NCI-H446 treated with DMSO at 0.1 percent for 48 hours (cell line): ENCODE data around the gene MARCO.
"Not testable (repeated sequence)": the region's sequence is repeated elsewhere in the genome, so short reads cannot be mapped to it uniquely, and the experiment has no call there.

Experiments
- DNase-seq: peaks from one replicate; lab custom pipeline; 2025; lab: John Stamatoyannopoulos, UW

MARCO gene

GRCh38 chr2:118975133-118975532 is 33.1 kb downstream of the MARCO start:
- no peak for DNase-seq

- DNase-seq, result no peak
Measured at GRCh38 chr2:118978064-118978463, 36.1 kb downstream of the MARCO start.

GRCh38 chr2:118979152-118979861 is 37.3 kb downstream of the MARCO start:
- no peak for DNase-seq

- DNase-seq, result no peak
Measured at GRCh38 chr2:118980022-118980421, 38.0 kb downstream of the MARCO start.

GRCh38 chr2:118980573-118980972 is 38.6 kb downstream of the MARCO start:
- no peak for DNase-seq

GRCh38 chr2:118981632-118982031 is 39.6 kb downstream of the MARCO start:
- no peak for DNase-seq

- DNase-seq, result no peak
Measured at GRCh38 chr2:118982039-118982438, 40.0 kb downstream of the MARCO start.

- no peak for DNase-seq
Measured at GRCh38 chr2:118983133-118983532, 41.1 kb downstream of the MARCO start.

GRCh38 chr2:118983915-118984314 is 41.9 kb downstream of the MARCO start:
- no peak for DNase-seq

- DNase-seq, result no peak
Measured at GRCh38 chr2:118986738-118987137, 44.7 kb downstream of the MARCO start.

- no peak for DNase-seq
Measured at GRCh38 chr2:118987886-118988285, 45.9 kb downstream of the MARCO start.

GRCh38 chr2:118988706-118989105 is 46.7 kb downstream of the MARCO start:
- DNase-seq, result no peak

GRCh38 chr2:118989481-118989880 is 47.5 kb downstream of the MARCO start:
- DNase-seq, result no peak

GRCh38 chr2:118990757-118991545 is 49.0 kb downstream of the MARCO start:
- no peak for DNase-seq

GRCh38 chr2:118991554-118991953 is 49.6 kb downstream of the MARCO start:
- DNase-seq, result no peak

- DNase-seq, result no peak
Measured at GRCh38 chr2:118992740-118993391, 50.9 kb downstream of the MARCO start.

GRCh38 chr2:118993392-118993752 is 51.4 kb downstream of the MARCO start:
- DNase-seq, result no peak

- DNase-seq, result no peak
Measured at GRCh38 chr2:118994172-118994700, 52.2 kb downstream of the MARCO start.

- DNase-seq, result no peak
Measured at GRCh38 chr2:118994778-118995177, 52.8 kb downstream of the MARCO start.

GRCh38 chr2:119003856-119004255 is 61.9 kb downstream of the MARCO start:
- not testable (repeated sequence) for DNase-seq

- DNase-seq, result no peak
Measured at GRCh38 chr2:119004602-119005001, 62.6 kb downstream of the MARCO start.

GRCh38 chr2:119005051-119005450 is 63.1 kb downstream of the MARCO start:
- no peak for DNase-seq

- DNase-seq, result no peak
Measured at GRCh38 chr2:119005555-119005954, 63.6 kb downstream of the MARCO start.
